ENCODE results near the gene OSBPL8. TPM values are rescaled to one million over a fixed set of nuclear protein-coding genes. Genes with fewer than 3 reads are reported as not detected.

OSBPL8 gene
- total and polyA plus RNA-seq, 9 of the 15 experiments (the other 6 are each of a cell fraction or from before 2014, with no cell fraction given) = 17.4 to 82.7 (median 42.8) TPM

GRCh38 chr12:76348079-76348901 is 211.3 kb downstream of the OSBPL8 start, which contains the start of gene BBS10 (continued):
- TF ChIP-seq, protein P1, sequence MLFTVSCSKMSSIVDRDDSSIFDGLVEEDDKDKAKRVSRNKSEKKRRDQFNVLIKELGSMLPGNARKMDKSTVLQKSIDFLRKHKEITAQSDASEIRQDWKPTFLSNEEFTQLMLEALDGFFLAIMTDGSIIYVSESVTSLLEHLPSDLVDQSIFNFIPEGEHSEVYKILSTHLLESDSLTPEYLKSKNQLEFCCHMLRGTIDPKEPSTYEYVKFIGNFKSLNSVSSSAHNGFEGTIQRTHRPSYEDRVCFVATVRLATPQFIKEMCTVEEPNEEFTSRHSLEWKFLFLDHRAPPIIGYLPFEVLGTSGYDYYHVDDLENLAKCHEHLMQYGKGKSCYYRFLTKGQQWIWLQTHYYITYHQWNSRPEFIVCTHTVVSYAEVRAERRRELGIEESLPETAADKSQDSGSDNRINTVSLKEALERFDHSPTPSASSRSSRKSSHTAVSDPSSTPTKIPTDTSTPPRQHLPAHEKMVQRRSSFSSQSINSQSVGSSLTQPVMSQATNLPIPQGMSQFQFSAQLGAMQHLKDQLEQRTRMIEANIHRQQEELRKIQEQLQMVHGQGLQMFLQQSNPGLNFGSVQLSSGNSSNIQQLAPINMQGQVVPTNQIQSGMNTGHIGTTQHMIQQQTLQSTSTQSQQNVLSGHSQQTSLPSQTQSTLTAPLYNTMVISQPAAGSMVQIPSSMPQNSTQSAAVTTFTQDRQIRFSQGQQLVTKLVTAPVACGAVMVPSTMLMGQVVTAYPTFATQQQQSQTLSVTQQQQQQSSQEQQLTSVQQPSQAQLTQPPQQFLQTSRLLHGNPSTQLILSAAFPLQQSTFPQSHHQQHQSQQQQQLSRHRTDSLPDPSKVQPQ (CRISPR knock-in tag; IDR thresholded peaks at IDR 0.05; ENCODE audit: borderline replicate concordance) = no peak
- no peak for TF ChIP-seq NFIC (IDR thresholded peaks at IDR 0.05)
- TF ChIP-seq, protein P2, sequence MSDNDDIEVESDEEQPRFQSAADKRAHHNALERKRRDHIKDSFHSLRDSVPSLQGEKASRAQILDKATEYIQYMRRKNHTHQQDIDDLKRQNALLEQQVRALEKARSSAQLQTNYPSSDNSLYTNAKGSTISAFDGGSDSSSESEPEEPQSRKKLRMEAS (CRISPR knock-in tag; IDR thresholded peaks at IDR 0.05) = 0 out of 2 replicates have a peak, but pooled peaks have one; percentile 62
- 0 out of 2 replicates have a peak, but pooled peaks have one; percentile 33 for TF ChIP-seq FOXP4 (CRISPR knock-in tag; IDR thresholded peaks at IDR 0.05; ENCODE audit: borderline replicate concordance)
- TF ChIP-seq ZNF239 (CRISPR knock-in tag; IDR thresholded peaks at IDR 0.05) = no peak
- TF ChIP-seq, protein P3, sequence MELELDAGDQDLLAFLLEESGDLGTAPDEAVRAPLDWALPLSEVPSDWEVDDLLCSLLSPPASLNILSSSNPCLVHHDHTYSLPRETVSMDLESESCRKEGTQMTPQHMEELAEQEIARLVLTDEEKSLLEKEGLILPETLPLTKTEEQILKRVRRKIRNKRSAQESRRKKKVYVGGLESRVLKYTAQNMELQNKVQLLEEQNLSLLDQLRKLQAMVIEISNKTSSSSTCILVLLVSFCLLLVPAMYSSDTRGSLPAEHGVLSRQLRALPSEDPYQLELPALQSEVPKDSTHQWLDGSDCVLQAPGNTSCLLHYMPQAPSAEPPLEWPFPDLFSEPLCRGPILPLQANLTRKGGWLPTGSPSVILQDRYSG (tag; conservative IDR thresholded peaks at IDR 0.05; ENCODE audit: low read depth) = no peak
- TF ChIP-seq ZNF354B (CRISPR knock-in tag; IDR thresholded peaks at IDR 0.05) = no peak
- TF ChIP-seq U2AF2 (optimal IDR thresholded peaks at IDR 0.05; ENCODE audit: low read depth, low read length) = no peak
- 0 out of 2 replicates have a peak, but pooled peaks have one; percentile 7 for TF ChIP-seq KAT7 (CRISPR knock-in tag; IDR thresholded peaks at IDR 0.05; ENCODE audit: borderline replicate concordance)
- no peak for TF ChIP-seq CBX3 (IDR thresholded peaks at IDR 0.05; ENCODE audit: borderline replicate concordance in 1 of 2, low read length in 2 of 2)
- TF ChIP-seq PTTG1 (tag; IDR thresholded peaks at IDR 0.05; ENCODE audit: low read depth) = no peak
- TF ChIP-seq NR4A1 (CRISPR knock-in tag; IDR thresholded peaks at IDR 0.05) = no peak
- no peak for TF ChIP-seq NR4A1 (tag; IDR thresholded peaks at IDR 0.05)
